H9 (cell line): Measurements from ENCODE around the gene PLEKHM3. TPM values are rescaled to one million over a fixed set of nuclear protein-coding genes. Genes with fewer than 3 reads are reported as not detected.

ENCODE experiments used
- DNase-seq: peaks from one replicate; pipeline ENCODE4 v3.0.0-alpha.2; 2017
- H2AFZ ChIP-seq: one replicate; pipeline ENCODE4 v1.6.1; 2013; ENCODE audit warnings: mild to moderate bottlenecking, low read length, control low read depth, moderate library complexity
- H2AK5ac ChIP-seq: 2 replicates; pipeline ENCODE4 v1.6.1; 2013; ENCODE audit warnings: low read length, control low read depth, mixed read lengths; ENCODE audit not compliant: insufficient read length
- H2BK120ac ChIP-seq: one replicate; pipeline ENCODE4 v1.6.1; 2013; ENCODE audit warnings: low read depth, mild to moderate bottlenecking, low read length, control low read depth, inconsistent platforms; ENCODE audit not compliant: poor library complexity, severe bottlenecking
- H2BK12ac ChIP-seq: 2 replicates; pipeline ENCODE4 v1.6.1; 2013; ENCODE audit warnings: low read length, control low read depth, mixed read lengths, low read depth; ENCODE audit not compliant: insufficient read length
- H2BK15ac ChIP-seq: 2 replicates; pipeline ENCODE4 v1.6.1; 2013; ENCODE audit warnings: low read depth, low read length, control low read depth
- H2BK20ac ChIP-seq: one replicate; pipeline ENCODE4 v1.6.1; 2013; ENCODE audit warnings: low read depth, mild to moderate bottlenecking, low read length, control low read depth, inconsistent platforms; ENCODE audit not compliant: poor library complexity, severe bottlenecking
- H2BK5ac ChIP-seq: 2 replicates; pipeline ENCODE4 v1.6.1; 2013; ENCODE audit warnings: low read length, control low read depth, mixed read lengths; ENCODE audit not compliant: insufficient read length
- H3K14ac ChIP-seq: 2 replicates; pipeline ENCODE4 v1.6.1; 2013; ENCODE audit warnings: low read length, control low read depth; ENCODE audit not compliant: insufficient read depth
- H3K18ac ChIP-seq: 2 replicates; pipeline ENCODE4 v1.6.1; 2013; ENCODE audit warnings: low read depth, mild to moderate bottlenecking, mixed read lengths, low read length, control low read depth; ENCODE audit not compliant: insufficient read length
- H3K23ac ChIP-seq: 2 replicates; pipeline ENCODE4 v1.6.1; 2013; ENCODE audit warnings: low read length, control low read depth, mixed read lengths, low read depth; ENCODE audit not compliant: insufficient read length
- H3K23me2 ChIP-seq: 2 replicates; pipeline ENCODE4 v1.6.1; 2013; ENCODE audit warnings: low read depth, mild to moderate bottlenecking, mixed read lengths, low read length, control low read depth; ENCODE audit not compliant: insufficient read length, poor library complexity, severe bottlenecking
- H3K27ac ChIP-seq: 2 replicates; pipeline ENCODE4 v1.5.1; 2013; ENCODE audit warnings: low read length, control low read depth, mixed read lengths, low read depth; ENCODE audit not compliant: insufficient read length
- H3K27me3 ChIP-seq: 2 replicates; pipeline ENCODE4 v1.6.1; 2013; ENCODE audit warnings: low read length, control low read depth, inconsistent platforms; ENCODE audit not compliant: insufficient read depth
- H3K4ac ChIP-seq: 2 replicates; pipeline ENCODE4 v1.6.1; 2013; ENCODE audit warnings: low read depth, mild to moderate bottlenecking, control low read depth, inconsistent platforms, low read length, moderate library complexity
- H3K4me1 ChIP-seq: 2 replicates; pipeline ENCODE4 v1.6.1; 2013; ENCODE audit warnings: low read length, control low read depth, inconsistent platforms; ENCODE audit not compliant: insufficient read depth
- H3K4me2 ChIP-seq: 2 replicates; pipeline ENCODE4 v1.6.1; 2013; ENCODE audit warnings: low read length, control low read depth, mixed read lengths; ENCODE audit not compliant: insufficient read length, insufficient read depth
- H3K56ac ChIP-seq: 2 replicates; pipeline ENCODE4 v1.6.1; 2013; ENCODE audit warnings: low read depth, mild to moderate bottlenecking, mixed read lengths, low read length, control low read depth; ENCODE audit not compliant: insufficient read length
- H3K79me1 ChIP-seq: 2 replicates; pipeline ENCODE4 v1.6.1; 2013; ENCODE audit warnings: low read depth, mild to moderate bottlenecking, moderate library complexity, low read length, control low read depth, inconsistent platforms; ENCODE audit not compliant: insufficient read depth, poor library complexity, severe bottlenecking
- H3K79me2 ChIP-seq: 2 replicates; pipeline ENCODE4 v1.6.1; 2013; ENCODE audit warnings: low read length, control low read depth, inconsistent platforms; ENCODE audit not compliant: insufficient read depth
- H3K9ac ChIP-seq: 2 replicates; pipeline ENCODE4 v1.6.1; 2013; ENCODE audit warnings: low read length, control low read depth, mixed read lengths; ENCODE audit not compliant: insufficient read length; ENCODE audit errors: extremely low read depth
- H3K9me3 ChIP-seq: one replicate; pipeline ENCODE4 v1.6.1; 2013; ENCODE audit warnings: low read depth, low read length, inconsistent platforms; ENCODE audit not compliant: control insufficient read depth
- H3T11ph ChIP-seq: one replicate; pipeline ENCODE4 v1.6.1; 2013; ENCODE audit warnings: mild to moderate bottlenecking, low read length, control low read depth, inconsistent platforms
- H4K20me1 ChIP-seq: one replicate; pipeline ENCODE4 v1.6.1; 2013; ENCODE audit not compliant: control insufficient read depth, insufficient read length, insufficient read depth
- H4K5ac ChIP-seq: 2 replicates; pipeline ENCODE4 v1.6.1; 2013; ENCODE audit warnings: low read depth, mild to moderate bottlenecking, mixed read lengths, low read length, control low read depth; ENCODE audit not compliant: insufficient read length
- H4K8ac ChIP-seq: replicated peaks from 2 replicates; pipeline ENCODE4 v1.6.1; 2013; ENCODE audit warnings: low read length, control low read depth, mixed read lengths, low read depth; ENCODE audit not compliant: insufficient read length
- H4K91ac ChIP-seq: 2 replicates; pipeline ENCODE4 v1.6.1; 2013; ENCODE audit warnings: low read depth, mild to moderate bottlenecking, moderate library complexity, mixed read lengths, low read length, control low read depth; ENCODE audit not compliant: insufficient read length
- H3K27ac Mint-ChIP-seq, 3 experiments: 2 replicates in 2 of 3; 3 replicates in 1 of 3; pipeline ENCODE4 v1.8.0; 2020 to 2021; ENCODE audit warnings: mixed read lengths in 3 of 3, mild to moderate bottlenecking in 1 of 3, moderate library complexity in 1 of 3
- H3K27me3 Mint-ChIP-seq: 2 replicates; pipeline ENCODE4 v1.8.0; 2021; ENCODE audit warnings: low read depth, mild to moderate bottlenecking, moderate library complexity, mixed read lengths
- H3K36me3 Mint-ChIP-seq, 3 experiments: 2 replicates in 2 of 3; 3 replicates in 1 of 3; pipeline ENCODE4 v1.8.0; 2020 to 2021; ENCODE audit warnings: low read depth in 3 of 3, mixed read lengths in 3 of 3; ENCODE audit not compliant: insufficient read depth in 1 of 3
- H3K4me1 Mint-ChIP-seq, 2 experiments: 2 replicates each; pipeline ENCODE4 v1.8.0; 2020; ENCODE audit warnings: mixed read lengths in 2 of 2
- H3K4me3 Mint-ChIP-seq, 2 experiments: 2 replicates in 1 of 2; 3 replicates in 1 of 2; pipeline ENCODE4 v1.8.0; 2020 to 2021; ENCODE audit warnings: mild to moderate bottlenecking in 2 of 2, mixed read lengths in 2 of 2, moderate library complexity in 1 of 2
- H3K9me3 Mint-ChIP-seq, 2 experiments: 2 replicates in 1 of 2; 3 replicates in 1 of 2; pipeline ENCODE4 v1.8.0; 2020; ENCODE audit warnings: mild to moderate bottlenecking in 2 of 2, mixed read lengths in 2 of 2, moderate library complexity in 1 of 2
- WGBS: extraction: QIAGEN DNeasy Blood & Tissue Kit; methylation state at CpG from one replicate; pipeline ENCODE4 v1.1.7; 2013; ENCODE audit warnings: missing lambda C conversion rate, low lambda C conversion rate, mixed read lengths; ENCODE audit not compliant: insufficient read length; ENCODE audit errors: extremely low coverage; 5-methylcytosine and 5-hydroxymethylcytosine counted together
- total RNA-seq: library from RNA; stranded (reverse); gene quantifications from 2 replicates; pipeline ENCODE4 v1.2.1, GENCODE V29; 2021
- TF ChIP-seq, protein P1 (sequence below): fragments of 200-600 bp; sonication (generic); conservative IDR thresholded peaks from 3 replicates; pipeline ENCODE4 v1.8.0; 2021; ENCODE audit warnings: antibody characterized with exemption, mild to moderate bottlenecking

Gene PLEKHM3
- total RNA-seq, 1 experiment from 2014 or later: 7.5 TPM

DNA sequence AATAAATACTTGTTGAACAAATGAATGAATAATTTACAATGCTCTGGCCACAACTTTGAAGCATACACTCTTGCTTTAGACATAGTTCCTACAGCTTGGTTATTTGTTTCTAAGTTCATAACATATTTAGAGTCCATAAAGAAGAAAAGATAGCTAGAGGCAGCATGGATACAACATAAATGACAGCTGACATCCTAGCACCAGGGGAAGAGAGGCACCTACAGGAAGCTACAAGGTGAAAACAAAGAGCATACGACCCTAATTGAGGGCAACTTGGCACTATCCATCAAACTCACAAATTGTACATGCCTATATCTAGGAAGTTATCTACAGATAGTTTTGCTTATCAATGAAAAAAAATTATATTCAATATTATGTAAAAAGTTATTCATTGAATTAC, 88.9 kb downstream of the PLEKHM3 start:
- Mint-ChIP-seq H3K9me3 (no peaks in the 10 kb centered on the region), H3K36me3 (no peaks in the 10 kb centered on the region), H3K27me3 (no peaks in the 10 kb centered on the region), H3K27ac (no peak overlapping the region; a peak in 1 of 7 replicates), H3K4me3 (no peak overlapping the region), H3K4me1 (peaks cover 45 to 46% of the 10 kb centered on the region in 2 experiments)
- H2BK12ac ChIP-seq: no peak overlapping the region
- H4K91ac ChIP-seq: no peak overlapping the region
- no peaks in the 10 kb centered on the region for H3K79me1 ChIP-seq
- no peak overlapping the region for H3K14ac ChIP-seq
- H3K9ac ChIP-seq: no peak overlapping the region
- H4K20me1 ChIP-seq: no peaks in the 10 kb centered on the region
- no peak overlapping the region for H2BK5ac ChIP-seq
- H3K23me2 ChIP-seq: no peaks in the 10 kb centered on the region
- H2BK20ac ChIP-seq: no peak overlapping the region
- no peak overlapping the region for H2BK15ac ChIP-seq
- H3K18ac ChIP-seq: no peak overlapping the region
- no peak for DNase-seq
- H3T11ph ChIP-seq: no peak overlapping the region
- WGBS: no CpG with 5 or more reads among the region's 1 CpG
- H2AK5ac ChIP-seq: no peak overlapping the region
- no peaks in the 10 kb centered on the region for H3K9me3 ChIP-seq
- TF ChIP-seq, protein P1, sequence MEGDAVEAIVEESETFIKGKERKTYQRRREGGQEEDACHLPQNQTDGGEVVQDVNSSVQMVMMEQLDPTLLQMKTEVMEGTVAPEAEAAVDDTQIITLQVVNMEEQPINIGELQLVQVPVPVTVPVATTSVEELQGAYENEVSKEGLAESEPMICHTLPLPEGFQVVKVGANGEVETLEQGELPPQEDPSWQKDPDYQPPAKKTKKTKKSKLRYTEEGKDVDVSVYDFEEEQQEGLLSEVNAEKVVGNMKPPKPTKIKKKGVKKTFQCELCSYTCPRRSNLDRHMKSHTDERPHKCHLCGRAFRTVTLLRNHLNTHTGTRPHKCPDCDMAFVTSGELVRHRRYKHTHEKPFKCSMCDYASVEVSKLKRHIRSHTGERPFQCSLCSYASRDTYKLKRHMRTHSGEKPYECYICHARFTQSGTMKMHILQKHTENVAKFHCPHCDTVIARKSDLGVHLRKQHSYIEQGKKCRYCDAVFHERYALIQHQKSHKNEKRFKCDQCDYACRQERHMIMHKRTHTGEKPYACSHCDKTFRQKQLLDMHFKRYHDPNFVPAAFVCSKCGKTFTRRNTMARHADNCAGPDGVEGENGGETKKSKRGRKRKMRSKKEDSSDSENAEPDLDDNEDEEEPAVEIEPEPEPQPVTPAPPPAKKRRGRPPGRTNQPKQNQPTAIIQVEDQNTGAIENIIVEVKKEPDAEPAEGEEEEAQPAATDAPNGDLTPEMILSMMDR: no peak
- H2BK120ac ChIP-seq: no peak overlapping the region
- no peak overlapping the region for H2AFZ ChIP-seq
- no peak overlapping the region for H3K23ac ChIP-seq
- H3K4ac ChIP-seq: no peak overlapping the region
- H4K8ac ChIP-seq: no peak overlapping the region
- H3K27ac ChIP-seq: no peak overlapping the region
- no peaks in the 10 kb centered on the region for H3K27me3 ChIP-seq
- no peak overlapping the region for H3K4me2 ChIP-seq
- H3K79me2 ChIP-seq: no peaks in the 10 kb centered on the region
- no peak overlapping the region for H4K5ac ChIP-seq
- no peak overlapping the region for H3K56ac ChIP-seq
- peaks cover 5% of the 10 kb centered on the region; the same call in 1 of the 2 replicates for H3K4me1 ChIP-seq
